ENCODE results near the gene ANKRD36C. TPM values are rescaled to one million over a fixed set of nuclear protein-coding genes. Genes with fewer than 3 reads are reported as not detected.
"Not testable (repeated sequence)": the region's sequence is repeated elsewhere in the genome, so short reads cannot be mapped to it uniquely, and the experiment has no call there.

Gene ANKRD36C
- total RNA-seq, 1 donor from 2014 or later = 51.5 TPM

DNA sequence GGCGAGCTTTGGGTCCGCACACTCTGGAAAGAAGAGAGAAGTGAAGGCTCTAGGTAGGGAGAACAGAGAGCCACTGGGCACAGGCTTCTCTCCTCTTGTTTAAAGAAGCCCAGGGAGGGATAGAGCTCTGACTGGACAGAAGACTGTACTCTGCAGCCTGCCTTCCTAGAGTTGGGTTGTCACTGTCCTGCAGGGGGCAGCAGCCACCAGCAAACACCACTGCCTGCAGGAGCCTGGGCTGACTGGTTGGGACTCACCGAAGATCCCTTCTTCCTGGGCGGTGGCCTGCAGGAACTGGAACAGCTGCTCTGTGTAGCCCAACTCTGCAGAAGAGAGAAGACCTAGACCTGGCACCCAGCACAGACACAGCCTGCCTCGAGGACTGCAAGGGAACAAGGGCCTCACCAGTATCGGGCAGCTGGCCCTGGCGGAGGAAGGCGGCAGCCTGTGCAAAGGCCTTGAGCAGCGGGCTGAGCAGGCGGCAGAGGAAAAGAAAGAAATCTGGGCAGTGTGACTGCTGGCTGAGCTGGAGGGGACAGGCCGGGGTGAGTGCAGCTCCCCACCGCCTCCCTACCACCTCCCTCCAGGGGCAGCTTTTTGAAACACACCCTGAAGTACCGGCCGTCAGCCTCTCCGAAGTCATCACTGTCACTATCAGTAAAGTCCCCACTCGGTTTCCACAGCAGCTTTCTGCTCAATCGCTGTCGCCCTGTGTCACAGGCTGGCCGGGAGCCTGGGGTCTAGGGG, 31.2 kb upstream of the ANKRD36C start:
- H3K4me3 Mint-ChIP-seq (ENCODE audit: low read depth); H3K4me1 Mint-ChIP-seq (ENCODE audit: low read depth); H3K9me3 Mint-ChIP-seq (ENCODE audit: low read depth); H3K27me3 Mint-ChIP-seq; H3K36me3 Mint-ChIP-seq (ENCODE audit: insufficient read depth): not testable (repeated sequence)
- peak; percentile 80 for DNase-seq (ENCODE audit: low spot score, unreplicated experiment)
- TF ChIP-seq, protein P1, sequence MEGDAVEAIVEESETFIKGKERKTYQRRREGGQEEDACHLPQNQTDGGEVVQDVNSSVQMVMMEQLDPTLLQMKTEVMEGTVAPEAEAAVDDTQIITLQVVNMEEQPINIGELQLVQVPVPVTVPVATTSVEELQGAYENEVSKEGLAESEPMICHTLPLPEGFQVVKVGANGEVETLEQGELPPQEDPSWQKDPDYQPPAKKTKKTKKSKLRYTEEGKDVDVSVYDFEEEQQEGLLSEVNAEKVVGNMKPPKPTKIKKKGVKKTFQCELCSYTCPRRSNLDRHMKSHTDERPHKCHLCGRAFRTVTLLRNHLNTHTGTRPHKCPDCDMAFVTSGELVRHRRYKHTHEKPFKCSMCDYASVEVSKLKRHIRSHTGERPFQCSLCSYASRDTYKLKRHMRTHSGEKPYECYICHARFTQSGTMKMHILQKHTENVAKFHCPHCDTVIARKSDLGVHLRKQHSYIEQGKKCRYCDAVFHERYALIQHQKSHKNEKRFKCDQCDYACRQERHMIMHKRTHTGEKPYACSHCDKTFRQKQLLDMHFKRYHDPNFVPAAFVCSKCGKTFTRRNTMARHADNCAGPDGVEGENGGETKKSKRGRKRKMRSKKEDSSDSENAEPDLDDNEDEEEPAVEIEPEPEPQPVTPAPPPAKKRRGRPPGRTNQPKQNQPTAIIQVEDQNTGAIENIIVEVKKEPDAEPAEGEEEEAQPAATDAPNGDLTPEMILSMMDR (IDR thresholded peaks at IDR 0.05; ENCODE audit: unreplicated experiment) = peak; percentile 89
- peak overlapping the region; percentile 78 for H3K27ac Mint-ChIP-seq

DNA sequence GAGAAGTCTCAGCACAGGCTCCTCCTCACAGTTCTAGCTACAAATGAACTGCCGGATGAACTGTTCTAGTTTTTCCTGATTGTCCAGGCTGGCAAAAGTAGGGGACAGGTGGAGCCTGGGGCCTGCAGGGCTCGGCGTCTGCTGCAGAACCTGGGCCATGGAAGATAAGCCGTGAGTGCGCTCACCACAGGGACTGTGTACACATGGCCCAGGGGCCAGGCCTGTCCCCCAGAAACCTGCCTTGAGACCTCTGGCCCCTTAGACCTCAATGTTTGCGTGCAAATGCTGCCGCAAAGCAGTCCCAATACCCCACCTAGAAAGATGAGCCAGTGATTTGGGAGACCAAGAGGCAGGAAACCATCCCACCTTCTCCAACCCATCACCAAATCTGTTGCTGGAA, 30.5 kb upstream of the ANKRD36C start:
- H3K27me3 Mint-ChIP-seq; H3K4me1 Mint-ChIP-seq (ENCODE audit: low read depth); DNase-seq (ENCODE audit: low spot score, unreplicated experiment); H3K36me3 Mint-ChIP-seq (ENCODE audit: insufficient read depth); H3K9me3 Mint-ChIP-seq (ENCODE audit: low read depth); H3K27ac Mint-ChIP-seq; H3K4me3 Mint-ChIP-seq (ENCODE audit: low read depth): not testable (repeated sequence)

DNA sequence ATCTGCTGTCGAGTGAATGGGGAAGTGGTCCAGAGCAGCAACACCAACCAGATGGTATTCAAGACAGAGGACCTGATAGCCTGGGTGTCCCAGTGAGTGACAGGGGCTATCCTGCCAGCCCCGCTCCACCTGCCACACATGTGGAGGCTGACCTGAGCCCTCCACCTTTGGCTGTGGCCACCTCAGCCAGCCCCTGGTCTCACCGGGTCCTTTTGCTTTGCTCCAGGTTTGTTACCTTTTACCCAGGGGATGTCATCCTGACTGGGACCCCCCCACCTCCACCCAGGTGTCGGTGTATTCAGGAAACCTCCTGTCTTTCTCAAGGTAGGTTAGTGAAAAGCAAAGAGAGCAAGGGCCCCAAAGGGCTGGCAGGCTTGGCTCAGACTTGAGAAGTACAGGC, 29.5 kb upstream of the ANKRD36C start:
- DNase-seq (ENCODE audit: low spot score, unreplicated experiment); H3K4me3 Mint-ChIP-seq (ENCODE audit: low read depth); H3K27ac Mint-ChIP-seq; H3K27me3 Mint-ChIP-seq; H3K9me3 Mint-ChIP-seq (ENCODE audit: low read depth); H3K36me3 Mint-ChIP-seq (ENCODE audit: insufficient read depth); H3K4me1 Mint-ChIP-seq (ENCODE audit: low read depth): not testable (repeated sequence)

DNA sequence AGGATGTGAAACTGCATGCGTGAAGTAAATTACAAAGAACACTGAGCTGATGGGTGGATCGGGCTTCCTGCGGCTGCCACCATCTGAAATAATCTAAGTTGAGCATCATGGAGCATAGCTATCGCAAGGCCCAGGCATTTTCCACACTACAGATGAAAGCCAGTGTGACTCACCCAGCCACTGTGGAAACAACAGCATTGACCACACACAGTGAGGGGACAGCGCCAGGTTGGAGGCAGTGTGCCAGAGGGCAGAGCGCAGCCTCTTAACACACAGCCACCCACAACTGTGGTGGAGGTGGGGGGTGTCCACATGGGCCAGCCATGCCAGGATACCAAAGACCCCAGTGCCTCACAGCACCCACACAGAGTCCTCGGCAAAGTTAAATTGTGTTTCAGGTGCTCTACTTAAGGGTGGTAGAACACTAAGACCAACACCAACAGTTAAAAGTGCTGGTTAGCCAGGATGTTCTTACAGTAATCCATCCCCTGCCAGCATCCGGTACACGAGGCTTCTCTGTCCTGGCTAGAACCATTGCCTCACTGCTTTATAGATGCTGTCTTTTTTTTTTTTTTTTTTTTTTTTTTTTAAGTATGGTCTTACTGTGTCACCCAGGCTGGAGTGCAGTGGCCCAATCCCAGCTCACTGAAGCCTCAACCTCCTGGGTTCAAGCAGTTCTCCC, 28.4 kb upstream of the ANKRD36C start:
- not testable (repeated sequence) for H3K9me3 Mint-ChIP-seq (ENCODE audit: low read depth); H3K4me3 Mint-ChIP-seq (ENCODE audit: low read depth); H3K4me1 Mint-ChIP-seq (ENCODE audit: low read depth); DNase-seq (ENCODE audit: low spot score, unreplicated experiment); H3K27me3 Mint-ChIP-seq; H3K27ac Mint-ChIP-seq; H3K36me3 Mint-ChIP-seq (ENCODE audit: insufficient read depth)

DNA sequence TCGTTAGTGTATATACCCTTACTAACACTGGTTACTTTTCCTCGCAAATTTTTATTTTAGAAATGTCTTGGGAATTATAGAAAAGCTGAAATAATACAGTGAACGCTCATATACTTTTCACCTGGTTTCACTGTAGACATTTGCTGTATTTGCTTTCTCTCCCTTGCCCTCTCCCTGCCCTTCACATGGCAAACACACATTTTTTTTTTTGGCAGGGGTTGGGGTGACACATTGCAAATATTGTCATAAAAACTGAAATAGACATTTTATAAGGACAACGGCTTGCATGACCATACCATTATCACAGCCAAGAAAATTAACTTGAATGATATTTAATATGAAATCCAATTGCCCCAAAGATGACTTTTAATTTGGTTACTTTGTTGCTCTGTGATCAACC, 24.7 kb upstream of the ANKRD36C start:
- H3K9me3 Mint-ChIP-seq (ENCODE audit: low read depth); H3K4me1 Mint-ChIP-seq (ENCODE audit: low read depth); H3K27me3 Mint-ChIP-seq; H3K4me3 Mint-ChIP-seq (ENCODE audit: low read depth); H3K27ac Mint-ChIP-seq; H3K36me3 Mint-ChIP-seq (ENCODE audit: insufficient read depth); DNase-seq (ENCODE audit: low spot score, unreplicated experiment): not testable (repeated sequence)

DNA sequence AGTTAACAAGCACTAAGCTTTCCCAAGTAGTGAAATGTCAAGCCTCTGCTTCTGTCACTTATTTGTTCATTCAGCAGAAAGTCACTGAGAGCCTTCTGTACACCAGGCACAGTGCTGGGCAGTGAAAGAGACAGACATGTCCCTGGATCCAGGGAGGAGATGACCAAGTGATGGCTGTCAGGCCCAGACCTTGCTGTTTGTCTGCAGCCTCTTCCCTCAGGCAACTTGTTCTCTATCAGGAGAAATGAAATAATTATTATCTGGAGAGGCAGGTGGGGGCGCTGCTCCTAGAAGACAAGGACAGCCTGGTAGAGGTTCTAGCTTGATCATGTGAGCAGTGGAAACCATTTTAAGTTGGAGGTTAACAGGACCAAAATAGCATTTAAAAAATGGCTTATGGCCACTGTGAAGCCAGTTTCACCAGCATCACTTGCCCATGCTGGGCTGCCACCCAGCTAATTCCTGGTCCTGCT, 21.2 kb upstream of the ANKRD36C start:
- peaks cover 16% of the 10 kb centered on the region for H3K4me1 Mint-ChIP-seq (ENCODE audit: low read depth)
- H3K27ac Mint-ChIP-seq; H3K27me3 Mint-ChIP-seq; DNase-seq (ENCODE audit: low spot score, unreplicated experiment); H3K4me3 Mint-ChIP-seq (ENCODE audit: low read depth); H3K36me3 Mint-ChIP-seq (ENCODE audit: insufficient read depth); H3K9me3 Mint-ChIP-seq (ENCODE audit: low read depth): not testable (repeated sequence)

DNA sequence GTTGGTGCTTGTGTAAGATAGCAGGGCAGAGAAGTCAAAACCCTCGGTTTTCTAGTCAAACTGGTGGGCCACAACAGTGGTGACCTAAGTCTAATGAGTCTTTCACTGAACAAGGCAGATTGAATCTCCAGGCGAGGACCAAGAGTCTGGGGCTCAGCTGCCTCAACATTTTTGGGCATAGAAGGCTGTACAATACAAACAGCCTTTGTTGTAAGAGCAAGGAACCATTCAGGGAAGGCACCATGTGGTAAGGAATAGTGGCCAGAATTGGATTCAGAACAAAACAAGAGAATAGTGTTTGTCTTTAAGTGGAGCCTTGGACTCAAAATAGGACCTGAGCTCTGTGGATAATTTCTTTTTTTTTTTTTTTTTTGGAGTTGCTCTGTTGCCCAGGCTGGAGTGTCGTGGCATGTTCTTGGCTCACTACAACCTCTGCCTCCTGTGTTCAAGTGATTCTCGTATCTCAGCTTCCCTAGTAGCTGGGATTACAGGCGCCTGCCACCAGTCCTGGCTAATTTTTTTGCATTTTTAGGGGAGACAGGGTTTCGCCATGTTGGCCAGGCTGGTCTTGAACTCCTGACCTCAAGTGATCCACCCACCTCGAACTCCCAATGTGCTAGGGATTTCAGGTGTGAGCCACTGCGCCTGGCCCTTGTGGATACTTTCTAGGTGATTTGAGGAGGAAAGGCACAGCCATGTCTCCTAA, 20.6 kb upstream of the ANKRD36C start:
- DNase-seq (ENCODE audit: low spot score, unreplicated experiment); H3K9me3 Mint-ChIP-seq (ENCODE audit: low read depth); H3K27me3 Mint-ChIP-seq; H3K4me3 Mint-ChIP-seq (ENCODE audit: low read depth); H3K36me3 Mint-ChIP-seq (ENCODE audit: insufficient read depth); H3K27ac Mint-ChIP-seq: not testable (repeated sequence)
- peaks cover 16% of the 10 kb centered on the region for H3K4me1 Mint-ChIP-seq (ENCODE audit: low read depth)

DNA sequence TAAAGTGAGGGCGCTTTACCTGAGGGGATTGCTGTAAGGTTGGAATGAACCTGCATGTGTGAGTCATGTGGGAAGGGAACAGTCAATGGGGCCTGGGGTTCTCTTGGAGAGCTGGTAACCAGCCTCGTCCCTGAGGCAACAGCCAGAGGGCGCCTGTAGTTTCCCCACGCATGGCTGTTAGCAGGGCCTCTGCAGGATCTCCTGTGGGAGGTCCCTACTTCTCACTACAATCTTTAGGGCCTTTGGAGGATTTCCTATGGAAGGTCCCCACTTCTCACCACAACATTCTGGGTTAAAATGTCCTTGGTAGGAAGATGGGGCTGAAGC, 19.5 kb upstream of the ANKRD36C start:
- Mint-ChIP-seq H3K4me1 (ENCODE audit: low read depth) (peaks cover 16% of the 10 kb centered on the region), H3K4me3 (ENCODE audit: low read depth) (peak overlapping the region; percentile 60)
- not testable (repeated sequence) for H3K27me3 Mint-ChIP-seq; H3K36me3 Mint-ChIP-seq (ENCODE audit: insufficient read depth); DNase-seq (ENCODE audit: low spot score, unreplicated experiment); H3K9me3 Mint-ChIP-seq (ENCODE audit: low read depth); H3K27ac Mint-ChIP-seq
- TF ChIP-seq, protein P1 (IDR thresholded peaks at IDR 0.05; ENCODE audit: unreplicated experiment) = peak; percentile 45

DNA sequence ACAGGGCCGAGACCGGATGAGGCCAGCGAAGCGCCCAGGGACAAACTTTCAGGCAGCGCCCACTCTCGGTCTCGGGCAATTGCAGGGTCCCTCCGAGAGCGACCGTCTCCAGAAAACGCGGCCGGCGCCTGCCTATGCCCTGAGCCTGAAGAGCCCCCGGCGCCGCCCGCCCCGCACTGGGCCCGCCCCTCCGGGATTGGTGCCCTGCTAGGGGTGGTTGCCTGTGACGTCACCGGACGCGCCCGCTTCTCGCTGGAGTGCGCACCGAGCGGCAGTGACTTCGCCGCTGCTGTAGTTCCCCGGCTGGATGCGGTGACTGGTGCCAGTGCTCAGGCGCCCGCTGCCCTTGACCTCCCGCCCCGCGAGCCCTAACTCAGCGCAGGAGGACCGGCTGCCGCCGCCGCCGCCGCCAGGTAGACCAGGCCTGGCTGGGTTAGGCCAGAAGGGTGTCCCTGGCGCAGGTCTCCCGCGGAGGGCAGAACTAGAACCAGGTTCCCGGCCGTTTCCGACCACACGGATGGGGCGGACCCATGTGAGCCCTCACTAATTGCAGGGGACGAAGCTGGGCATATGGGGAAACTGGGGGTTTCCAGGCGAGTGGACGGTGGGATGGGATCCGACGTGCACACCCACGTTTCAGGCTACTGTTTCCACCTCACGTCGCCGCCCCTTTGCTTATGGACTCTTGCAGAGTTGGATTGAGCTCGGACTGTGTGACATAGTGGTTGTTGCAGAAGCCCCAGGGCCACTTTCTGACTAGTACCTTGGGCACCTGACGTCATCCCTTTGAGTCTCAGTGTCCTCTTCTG, 18.9 kb upstream of the ANKRD36C start:
- not testable (repeated sequence) for H3K27me3 Mint-ChIP-seq; H3K36me3 Mint-ChIP-seq (ENCODE audit: insufficient read depth); H3K9me3 Mint-ChIP-seq (ENCODE audit: low read depth)
- peak; percentile 94 for DNase-seq (ENCODE audit: low spot score, unreplicated experiment)
- peak overlapping the region; percentile 82 for H3K4me3 Mint-ChIP-seq (ENCODE audit: low read depth)
- H3K4me1 Mint-ChIP-seq (ENCODE audit: low read depth) = peaks cover 16% of the 10 kb centered on the region
- peak overlapping the region; percentile 98 for H3K27ac Mint-ChIP-seq
